IMR-90 (cell line): ENCODE results near the gene AP4B1. TPM values are rescaled to one million over a fixed set of nuclear protein-coding genes. Genes with fewer than 3 reads are reported as not detected.

Source experiments
- ATAC-seq: fragments of 200-7000 bp; cut with Tn5 transposase; 2 replicates; pipeline ENCODE4 v1.9.1; 2020; ENCODE audit warnings: low read depth, mild to moderate bottlenecking, moderate library complexity
- Bru-seq: library from RNA; stranded (reverse); fragments of 400-500 nt; gene quantifications from one replicate; lab custom pipeline; 2021; lab: Mats Ljungman, UMichigan
- BruChase-seq, 2 experiments: library from RNA; stranded (reverse); fragments of 400-500 nt; gene quantifications; one replicate each; lab custom pipeline; 2021; lab: Mats Ljungman, UMichigan
- BruUV-seq: library from RNA; stranded (reverse); fragments of 400-500 nt; replicated peaks from 2 replicates; lab custom pipeline; 2021; lab: Mats Ljungman, UMichigan
- CTCF ChIA-PET: fragments of 300-600 bp; formaldehyde crosslinking; extraction: SDS; loops from one replicate; lab custom pipeline; 2021; ENCODE audit warnings: antibody characterized with exemption; lab: Yijun Ruan, JAX
- POLR2A ChIA-PET: fragments of 300-600 bp; sonication (Branson Sonifier 250); formaldehyde crosslinking; loops from one replicate; lab custom pipeline; 2022; ENCODE audit warnings: antibody characterized with exemption; ENCODE audit not compliant: unreplicated experiment; lab: Charles Lee
- DNase-seq: peaks from one replicate; pipeline ENCODE4 v3.0.0; 2013
- H2AFZ ChIP-seq: replicated peaks from 2 replicates; pipeline ENCODE3; 2013; ENCODE audit warnings: low read length, mild to moderate bottlenecking; ENCODE audit not compliant: poor library complexity
- H2AK5ac ChIP-seq: 2 replicates; pipeline ENCODE4 v1.6.1; 2013; ENCODE audit warnings: low read depth, low read length, inconsistent platforms
- H2AK9ac ChIP-seq: replicated peaks from 2 replicates; pipeline ENCODE3; 2013; ENCODE audit warnings: mild to moderate bottlenecking, low read depth, low read length, moderate library complexity; ENCODE audit not compliant: poor library complexity
- H2BK120ac ChIP-seq: 2 replicates; pipeline ENCODE4 v1.6.1; 2013; ENCODE audit warnings: low read depth, low read length, inconsistent platforms
- H2BK15ac ChIP-seq: 3 replicates; pipeline ENCODE4 v1.6.1; 2013; ENCODE audit warnings: low read depth, low read length, inconsistent platforms
- H2BK20ac ChIP-seq: 2 replicates; pipeline ENCODE4 v1.6.1; 2013; ENCODE audit warnings: low read depth, mild to moderate bottlenecking, inconsistent platforms, low read length, moderate library complexity
- H2BK5ac ChIP-seq: 2 replicates; pipeline ENCODE4 v1.6.1; 2013; ENCODE audit warnings: mild to moderate bottlenecking, low read depth, low read length, inconsistent platforms; ENCODE audit not compliant: poor library complexity, severe bottlenecking
- H3K14ac ChIP-seq: replicated peaks from 2 replicates; pipeline ENCODE4 v1.6.1; 2013; ENCODE audit warnings: low read depth, low read length, inconsistent platforms
- H3K18ac ChIP-seq: 2 replicates; pipeline ENCODE4 v1.6.1; 2013; ENCODE audit warnings: low read depth, low read length, control low read depth
- H3K23ac ChIP-seq: 2 replicates; pipeline ENCODE4 v1.6.1; 2013; ENCODE audit warnings: low read depth, low read length, inconsistent platforms
- H3K27ac ChIP-seq: 2 replicates; pipeline ENCODE4 v1.5.1; 2013; ENCODE audit warnings: mild to moderate bottlenecking, control low read depth, low read length; ENCODE audit not compliant: insufficient read depth
- H3K27me3 ChIP-seq: 2 replicates; pipeline ENCODE4 v1.6.1; 2013; ENCODE audit warnings: low read length; ENCODE audit not compliant: control insufficient read depth, insufficient read depth
- H3K36me3 ChIP-seq: 2 replicates; pipeline ENCODE4 v1.6.1; 2013; ENCODE audit warnings: low read length, mixed read lengths; ENCODE audit not compliant: control insufficient read depth, insufficient read depth
- H3K4ac ChIP-seq: 2 replicates; pipeline ENCODE4 v1.6.1; 2013; ENCODE audit warnings: low read depth, low read length, inconsistent platforms
- H3K4me1 ChIP-seq: 2 replicates; pipeline ENCODE4 v1.6.1; 2013; ENCODE audit warnings: low read length, mixed read lengths; ENCODE audit not compliant: control insufficient read depth, insufficient read depth
- H3K4me2 ChIP-seq: 2 replicates; pipeline ENCODE4 v1.6.1; 2013; ENCODE audit warnings: low read depth, mild to moderate bottlenecking, control low read depth, low read length, moderate library complexity
- H3K4me3 ChIP-seq: 2 replicates; pipeline ENCODE4 v1.5.1; 2013; ENCODE audit warnings: low read depth, mild to moderate bottlenecking, control low read depth, low read length, moderate library complexity; ENCODE audit not compliant: insufficient read depth
- H3K56ac ChIP-seq: 2 replicates; pipeline ENCODE4 v1.6.1; 2013; ENCODE audit warnings: low read length, inconsistent platforms; ENCODE audit not compliant: insufficient read depth; ENCODE audit errors: extremely low read depth
- H3K79me1 ChIP-seq, 2 experiments: 2 replicates each; pipeline ENCODE4 v1.6.1; 2013; ENCODE audit warnings: low read length in 2 of 2, inconsistent platforms in 1 of 2, low read depth in 1 of 2
- H3K9ac ChIP-seq: 2 replicates; pipeline ENCODE4 v1.6.1; 2013; ENCODE audit warnings: low read depth, low read length, control low read depth
- H3K9me1 ChIP-seq: 2 replicates; pipeline ENCODE4 v1.6.1; 2013; ENCODE audit warnings: low read length, inconsistent platforms; ENCODE audit not compliant: insufficient read depth
- H3K9me3 ChIP-seq: 2 replicates; pipeline ENCODE4 v1.6.1; 2013; ENCODE audit warnings: low read length; ENCODE audit not compliant: control insufficient read depth, insufficient read depth
- H4K20me1 ChIP-seq: 2 replicates; pipeline ENCODE4 v1.6.1; 2013; ENCODE audit warnings: low read length, inconsistent platforms; ENCODE audit not compliant: insufficient read depth
- H4K5ac ChIP-seq: 2 replicates; pipeline ENCODE4 v1.6.1; 2013; ENCODE audit warnings: mild to moderate bottlenecking, low read depth, low read length, control low read depth
- H4K8ac ChIP-seq, 2 experiments: 2 replicates each; pipeline ENCODE4 v1.6.1; 2013; ENCODE audit warnings: low read depth in 2 of 2, low read length in 2 of 2, control low read depth in 1 of 2, inconsistent platforms in 1 of 2
- H4K91ac ChIP-seq: 2 replicates; pipeline ENCODE4 v1.6.1; 2013; ENCODE audit warnings: low read depth, low read length, inconsistent platforms; ENCODE audit not compliant: insufficient read depth
- BHLHE40 ChIP-seq: fragments of 150-350 bp; IDR thresholded peaks from 2 replicates; pipeline ENCODE4 v1.6.1; 2016; ENCODE audit warnings: mild to moderate bottlenecking, low read depth, low read length
- CHD1 ChIP-seq: IDR thresholded peaks from 2 replicates; pipeline ENCODE4 v1.6.1; 2012; ENCODE audit warnings: low read depth, low read length, improper control_type of control experiment
- FOS ChIP-seq: fragments of 150-350 bp; IDR thresholded peaks from 2 replicates; pipeline ENCODE4 v1.6.1; 2016; ENCODE audit warnings: low read depth, low read length
- MAZ ChIP-seq: IDR thresholded peaks from 2 replicates; pipeline ENCODE4 v1.6.1; 2012; ENCODE audit warnings: low read depth, mild to moderate bottlenecking, low read length, improper control_type of control experiment, moderate library complexity, borderline replicate concordance
- MXI1 ChIP-seq: IDR thresholded peaks from 2 replicates; pipeline ENCODE4 v1.6.1; 2012; ENCODE audit warnings: low read depth, mild to moderate bottlenecking, low read length, moderate library complexity, borderline replicate concordance
- NFE2L2 ChIP-seq: fragments of 150-350 bp; IDR thresholded peaks from 2 replicates; pipeline ENCODE4 v1.6.1; 2016; ENCODE audit warnings: low read depth, mild to moderate bottlenecking, low read length
- RCOR1 ChIP-seq: IDR thresholded peaks from 2 replicates; pipeline ENCODE4 v1.6.1; 2012; ENCODE audit warnings: mild to moderate bottlenecking, low read length, improper control_type of control experiment; ENCODE audit not compliant: insufficient replicate concordance
- RFX5 ChIP-seq: IDR thresholded peaks from 2 replicates; pipeline ENCODE4 v1.8.0; 2012; ENCODE audit warnings: low read depth, mild to moderate bottlenecking, low read length, moderate library complexity
- SMC3 ChIP-seq: fragments of 150-350 bp; IDR thresholded peaks from 2 replicates; pipeline ENCODE4 v1.6.1; 2016; ENCODE audit warnings: low read depth, mild to moderate bottlenecking, antibody characterized with exemption, low read length, moderate library complexity
- WGBS, 2 experiments: methylation state at CpG; one replicate each; pipeline versions ENCODE4 v1.1.5 to v1.1.7; 2013; ENCODE audit warnings: missing lambda C conversion rate in 2 of 2; ENCODE audit not compliant: insufficient read length in 1 of 2; ENCODE audit errors: extremely low coverage in 2 of 2; 5-methylcytosine and 5-hydroxymethylcytosine counted together
- dilution Hi-C: fragments of 300-500 bp; cut with HindIII; formaldehyde crosslinking; loops from one replicate; pipeline ENCODE4 v1.14.3; 2018; ENCODE audit warnings: low sequenced_read_pairs; ENCODE audit not compliant: unreplicated experiment
- in situ Hi-C: fragments of 300-500 bp; cut with MboI; formaldehyde crosslinking; loops from 3 replicates; pipeline ENCODE4 v1.14.3; 2019; ENCODE audit warnings: low sequenced_read_pairs, inconsistent platforms, mixed read lengths
- intact Hi-C: fragments of 100-400 bp; cut with micrococcal nuclease; formaldehyde crosslinking; loops from 2 replicates; pipeline ENCODE4 v1.10.0; 2022
- long read RNA-seq: library from polyadenylated mRNA; unstranded; transcript quantifications from one replicate; pipeline ENCODE4 v2.0.0, GENCODE V29; 2021; ENCODE audit not compliant: unreplicated experiment
- polyA plus RNA-seq, 3 experiments: library from polyadenylated mRNA; depleted of rRNA; stranded (reverse); fragments of >200 nt; gene quantifications; 2 replicates each; pipeline ENCODE4 v1.2.3, GENCODE V29; 2012; ENCODE audit warnings: low replicate concordance in 1 of 3
- total RNA-seq: library from RNA; depleted of rRNA; stranded (reverse); fragments of >200 nt; gene quantifications from 2 replicates; pipeline ENCODE4 v1.2.3, GENCODE V29; 2012; rRNA removed
- TF ChIP-seq, protein P1 (sequence below): conservative IDR thresholded peaks from 2 replicates; pipeline ENCODE4 v1.5.1; 2012; ENCODE audit warnings: mild to moderate bottlenecking, low read depth, low read length, improper control_type of control experiment
- TF ChIP-seq, protein P2 (sequence below): fragments of 150-350 bp; IDR thresholded peaks from 2 replicates; pipeline ENCODE4 v1.6.1; 2017; ENCODE audit warnings: mild to moderate bottlenecking, antibody characterized with exemption, low read length, low read depth

AP4B1 gene
- 16.7 and 18.1 TPM in 2 replicates for total RNA-seq
- polyA plus RNA-seq (2012; rRNA removed): 11.7 and 15.6 TPM in 2 replicates
- 2.7 and 6.6 TPM in 2 replicates for polyA plus RNA-seq (2012; cell fraction: cytosol; rRNA removed)
- 9.4 and 58.1 TPM in 2 replicates for polyA plus RNA-seq (2012; cell fraction: nucleus; rRNA removed; ENCODE audit: low replicate concordance)
- Bru-seq, nascent RNA: percentile 68 among the genes with signal in this experiment
- BruChase-seq, experiment 1, labeled RNA remaining after a 6-hour chase: percentile 65 among the genes with signal in this experiment
- percentile 67 among the genes with signal in this experiment for BruChase-seq, experiment 2, labeled RNA remaining after a 2-hour chase
- long read RNA-seq, transcript AP4B1-204 (10 exons, 2,818 nt): major isoform, 5 of 13 reads
- long read RNA-seq, transcript AP4B1-201 (11 exons, 2,742 nt): major isoform, 5 of 13 reads
- long read RNA-seq, partial matches to known transcripts: 2 of 13 reads
- long read RNA-seq, other reads (novel, unspliced or antisense): 1 of 13 reads

- peak within 1 kb of the TSS; percentile 85 for H3K56ac ChIP-seq
- peak within 1 kb of the TSS; percentile 43 for H2BK120ac ChIP-seq
- ChIA-PET POLR2A (interaction anchor here (0.6 to 2.3 kb wide), 3 partner anchors 8 to 162 kb away, joined by 4 to 9 read pairs (median 6); partner anchors contain the start of gene HIPK1), CTCF (interaction anchor here (1.0 kb wide), 1 partner anchor 25 kb away, joined by 3 read pairs; the partner anchor contains the start of gene HIPK1)
- dilution Hi-C loops: no loop called here
- peak within 1 kb of the TSS; percentile 91 for H2AFZ ChIP-seq
- H4K5ac ChIP-seq: peak within 1 kb of the TSS; percentile 79
- peak within 1 kb of the TSS; percentile 71 for H3K18ac ChIP-seq
- peak; percentile 100 for DNase-seq
- peak within 1 kb of the TSS; percentile 62 for H4K91ac ChIP-seq
- peak within 1 kb of the TSS; percentile 75 for H3K14ac ChIP-seq
- BruUV-seq: no TSS peak
- peak within 1 kb of the TSS; percentile 96 for H2AK9ac ChIP-seq
- H2BK20ac ChIP-seq: peak within 1 kb of the TSS; percentile 2; the same call in 1 of the 2 replicates
- no peaks in the 10 kb centered on the region for H3K9me3 ChIP-seq
- H3K23ac ChIP-seq: peak within 1 kb of the TSS; percentile 87
- H3K27ac ChIP-seq: peak within 1 kb of the TSS; percentile 83
- peaks cover 7% of the 10 kb centered on the region for H3K36me3 ChIP-seq
- 1% methylated on average over 21 of the region's 67 CpGs; no CpG with 5 or more reads in 1 of the 2 experiments for WGBS, 2 experiments
- peak within 1 kb of the TSS; percentile 53 for H2AK5ac ChIP-seq
- H3K4me3 ChIP-seq: peak within 1 kb of the TSS; percentile 58
- no peaks in the 10 kb centered on the region for H3K27me3 ChIP-seq
- intact Hi-C loops: loop anchor here (1.0 to 10.0 kb wide), 6 partner anchors 24 to 510 kb away; partner anchors contain the start of genes HIPK1, MAGI3, PHTF1 and RSBN1
- H3K79me1 ChIP-seq: peaks cover 29 to 48% of the 10 kb centered on the region in 2 experiments
- H2BK5ac ChIP-seq: peak within 1 kb of the TSS; percentile 63
- in situ Hi-C loops: loop anchor here (5.0 to 25.0 kb wide), 2 partner anchors 68 to 768 kb away; no protein-coding TSS in a partner anchor
- peak within 1 kb of the TSS; percentile 45; the same call in 2 of the 3 replicates for H2BK15ac ChIP-seq
- peak within 1 kb of the TSS; percentile 71 for H3K4ac ChIP-seq
- no peaks in the 10 kb centered on the region for H4K20me1 ChIP-seq
- peak within 1 kb of the TSS; percentile 68 to 81 for H4K8ac ChIP-seq
- peak within 1 kb of the TSS; percentile 86 for H3K9ac ChIP-seq
- H3K4me2 ChIP-seq: peak within 1 kb of the TSS; percentile 88
- peak; percentile 95 for ATAC-seq
- H3K9me1 ChIP-seq: peaks cover 3% of the 10 kb centered on the region
- no peaks in the 10 kb centered on the region for H3K4me1 ChIP-seq
- TF ChIP-seq SMC3 (peak; percentile 86), MXI1 (peak; percentile 85), BHLHE40 (peak; percentile 71), RFX5 (no peak), CHD1 (0 out of 2 replicates have a peak, but pooled peaks have one; percentile 24), NFE2L2 (no peak), RCOR1 (no peak), MAZ (peak; percentile 76; the same call in 1 of the 2 replicates), FOS (0 out of 2 replicates have a peak, but pooled peaks have one; percentile 8)
- TF ChIP-seq, protein P1, sequence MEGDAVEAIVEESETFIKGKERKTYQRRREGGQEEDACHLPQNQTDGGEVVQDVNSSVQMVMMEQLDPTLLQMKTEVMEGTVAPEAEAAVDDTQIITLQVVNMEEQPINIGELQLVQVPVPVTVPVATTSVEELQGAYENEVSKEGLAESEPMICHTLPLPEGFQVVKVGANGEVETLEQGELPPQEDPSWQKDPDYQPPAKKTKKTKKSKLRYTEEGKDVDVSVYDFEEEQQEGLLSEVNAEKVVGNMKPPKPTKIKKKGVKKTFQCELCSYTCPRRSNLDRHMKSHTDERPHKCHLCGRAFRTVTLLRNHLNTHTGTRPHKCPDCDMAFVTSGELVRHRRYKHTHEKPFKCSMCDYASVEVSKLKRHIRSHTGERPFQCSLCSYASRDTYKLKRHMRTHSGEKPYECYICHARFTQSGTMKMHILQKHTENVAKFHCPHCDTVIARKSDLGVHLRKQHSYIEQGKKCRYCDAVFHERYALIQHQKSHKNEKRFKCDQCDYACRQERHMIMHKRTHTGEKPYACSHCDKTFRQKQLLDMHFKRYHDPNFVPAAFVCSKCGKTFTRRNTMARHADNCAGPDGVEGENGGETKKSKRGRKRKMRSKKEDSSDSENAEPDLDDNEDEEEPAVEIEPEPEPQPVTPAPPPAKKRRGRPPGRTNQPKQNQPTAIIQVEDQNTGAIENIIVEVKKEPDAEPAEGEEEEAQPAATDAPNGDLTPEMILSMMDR: peak; percentile 87
- TF ChIP-seq, protein P2, sequence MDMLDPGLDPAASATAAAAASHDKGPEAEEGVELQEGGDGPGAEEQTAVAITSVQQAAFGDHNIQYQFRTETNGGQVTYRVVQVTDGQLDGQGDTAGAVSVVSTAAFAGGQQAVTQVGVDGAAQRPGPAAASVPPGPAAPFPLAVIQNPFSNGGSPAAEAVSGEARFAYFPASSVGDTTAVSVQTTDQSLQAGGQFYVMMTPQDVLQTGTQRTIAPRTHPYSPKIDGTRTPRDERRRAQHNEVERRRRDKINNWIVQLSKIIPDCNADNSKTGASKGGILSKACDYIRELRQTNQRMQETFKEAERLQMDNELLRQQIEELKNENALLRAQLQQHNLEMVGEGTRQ: no peak
Observed at GRCh38 chr1:113904674-113905434, at the start of gene AP4B1, which contains the start of gene DCLRE1B. AP4B1 (minus strand) TSS chr1:113904799; CDS start chr1:113904717, 82 bp downstream. DCLRE1B (plus strand) TSS chr1:113905326; CDS start chr1:113905587, 261 bp downstream.
